Common myeloid progenitor, CD34-positive (primary cell): ENCODE data around the gene ITPK1.

Source experiments
- CTCF ChIA-PET: fragments of 350-600 bp; sonication (Branson Sonifier 250); formaldehyde crosslinking; loops from one replicate; lab custom pipeline; 2021; ENCODE audit warnings: antibody characterized with exemption; lab: Charles Lee
- POLR2A ChIA-PET: fragments of 350-600 bp; sonication (Branson Sonifier 250); formaldehyde crosslinking; loops from one replicate; lab custom pipeline; 2021; ENCODE audit warnings: antibody characterized with exemption; lab: Charles Lee
- DNase-seq, 3 donors: peaks; one replicate each; pipeline versions ENCODE4 v3.0.0 to v3.0.0-alpha.2; 2013
- H3K27ac ChIP-seq, 2 experiments: 1 replicate in 1 of 2; 2 replicates in 1 of 2; pipeline ENCODE4 v1.7.0; 2013; ENCODE audit warnings: inconsistent platforms in 2 of 2, low read length in 2 of 2, mild to moderate bottlenecking in 2 of 2, low read depth in 1 of 2, moderate library complexity in 1 of 2; ENCODE audit not compliant: severe bottlenecking in 2 of 2, insufficient read depth in 1 of 2, poor library complexity in 1 of 2
- H3K27me3 ChIP-seq, 5 experiments: replicated peaks in 2 of 5; 1 replicate in 3 of 5; 2 replicates in 2 of 5; pipeline versions ENCODE4 v1.6.1 to v1.7.0; 2013; ENCODE audit warnings: low read length in 4 of 5, mild to moderate bottlenecking in 2 of 5, moderate library complexity in 2 of 5, inconsistent platforms in 1 of 5; ENCODE audit not compliant: insufficient read depth in 5 of 5, control insufficient read depth in 4 of 5
- H3K36me3 ChIP-seq, 4 experiments: 1 replicate in 2 of 4; 2 replicates in 2 of 4; pipeline versions ENCODE4 v1.6.1 to v1.7.0; 2013; ENCODE audit warnings: low read length in 3 of 4, control low read depth in 1 of 4, mild to moderate bottlenecking in 1 of 4; ENCODE audit not compliant: control insufficient read depth in 4 of 4, insufficient read depth in 4 of 4
- H3K4me1 ChIP-seq, 4 experiments: 1 replicate in 3 of 4; 2 replicates in 1 of 4; pipeline versions ENCODE4 v1.6.1 to v1.7.1; 2013; ENCODE audit warnings: low read length in 3 of 4, mild to moderate bottlenecking in 3 of 4, control low read depth in 1 of 4, inconsistent platforms in 1 of 4, moderate library complexity in 1 of 4; ENCODE audit not compliant: control insufficient read depth in 4 of 4, insufficient read depth in 4 of 4; ENCODE audit errors: control extremely low read depth in 1 of 4
- H3K4me3 ChIP-seq, 7 experiments: 1 replicate in 4 of 7; 2 replicates in 3 of 7; pipeline versions ENCODE4 v1.5.1 to v1.7.0; 2013; ENCODE audit warnings: mild to moderate bottlenecking in 7 of 7, low read length in 6 of 7, moderate library complexity in 6 of 7, inconsistent platforms in 2 of 7, low read depth in 2 of 7, control low read depth in 1 of 7; ENCODE audit not compliant: insufficient read depth in 4 of 7, control insufficient read depth in 1 of 7; ENCODE audit errors: extremely low read depth in 1 of 7
- H3K9me3 ChIP-seq, 5 experiments: 1 replicate in 4 of 5; 2 replicates in 1 of 5; pipeline versions ENCODE4 v1.6.1 to v1.7.1; 2013; ENCODE audit warnings: low read length in 4 of 5, mild to moderate bottlenecking in 2 of 5, inconsistent platforms in 1 of 5, low read depth in 1 of 5, moderate library complexity in 1 of 5; ENCODE audit not compliant: control insufficient read depth in 4 of 5, insufficient read depth in 2 of 5; ENCODE audit errors: control extremely low read depth in 1 of 5
- WGBS: methylation state at CpG from one replicate; pipeline ENCODE4 v1.1.5; 2013; ENCODE audit not compliant: insufficient coverage; 5-methylcytosine and 5-hydroxymethylcytosine counted together

ITPK1 gene

GRCh38 chr14:93023802-93024434, 91.8 kb downstream of the ITPK1 start:
- Histone ChIP-seq H3K4me3 (no peak overlapping the region), H3K27me3 (no peaks in the 10 kb centered on the region), H3K4me1 (no peaks in the 10 kb centered on the region), H3K9me3 (no peaks in the 10 kb centered on the region), H3K27ac (no peak overlapping the region), H3K36me3 (peaks cover 0 to 6% (median 3%) of the 10 kb centered on the region in 4 experiments)
- POLR2A ChIA-PET = no interaction called here
- WGBS = 96% methylated on average over 9 of the region's 12 CpGs
- DNase-seq = no peak
- CTCF ChIA-PET = interaction anchor here (0.8 to 2.0 kb wide), 7 partner anchors 8 to 114 kb away, joined by 3 to 6 read pairs (median 5); no protein-coding TSS in a partner anchor

GRCh38 chr14:93023039-93023438, 92.7 kb downstream of the ITPK1 start:
- WGBS = 94% methylated on average over 5 of the region's 5 CpGs
- ChIA-PET POLR2A (no interaction called here), CTCF (interaction anchor here (0.8 to 2.0 kb wide), 6 partner anchors 8 to 115 kb away, joined by 3 to 6 read pairs (median 5); no protein-coding TSS in a partner anchor)
- no peak overlapping the region for H3K27ac ChIP-seq
- no peaks in the 10 kb centered on the region for H3K4me1 ChIP-seq
- H3K27me3 ChIP-seq = no peaks in the 10 kb centered on the region
- peaks cover 0 to 5% (median under 1%) of the 10 kb centered on the region in 4 experiments for H3K36me3 ChIP-seq
- no peak overlapping the region for H3K4me3 ChIP-seq
- DNase-seq = peak in 2 of 3 donors; percentile 36 to 46
- H3K9me3 ChIP-seq = no peaks in the 10 kb centered on the region

GRCh38 chr14:93019970-93020369, 95.8 kb downstream of the ITPK1 start:
- H3K4me1 ChIP-seq = no peaks in the 10 kb centered on the region
- peaks cover 0 to 15% (median 7%) of the 10 kb centered on the region in 4 experiments for H3K36me3 ChIP-seq
- WGBS = 98% methylated on average over 8 of the region's 8 CpGs
- ChIA-PET CTCF (interaction anchor here (1.3 to 1.4 kb wide), 2 partner anchors 13 to 94 kb away, joined by 3 to 4 read pairs; no protein-coding TSS in a partner anchor), POLR2A (no interaction called here)
- H3K27me3 ChIP-seq = no peaks in the 10 kb centered on the region
- H3K27ac ChIP-seq = no peak overlapping the region
- DNase-seq = no peak
- no peaks in the 10 kb centered on the region for H3K9me3 ChIP-seq
- no peak overlapping the region for H3K4me3 ChIP-seq

- H3K4me3 ChIP-seq = no peak overlapping the region
- no peaks in the 10 kb centered on the region for H3K27me3 ChIP-seq
- H3K27ac ChIP-seq = no peak overlapping the region
- H3K4me1 ChIP-seq = peaks cover 0 to 1% (median 0%) of the 10 kb centered on the region in 4 experiments
- peaks cover 0 to 17% (median 10%) of the 10 kb centered on the region in 4 experiments for H3K36me3 ChIP-seq
- H3K9me3 ChIP-seq = no peaks in the 10 kb centered on the region
- WGBS = 96% methylated on average over 13 of the region's 14 CpGs
- POLR2A ChIA-PET = no interaction called here
- DNase-seq = no peak
- CTCF ChIA-PET = interaction anchor here (1.4 kb wide), 2 partner anchors 13 to 94 kb away, joined by 3 to 4 read pairs; no protein-coding TSS in a partner anchor
These were observed 96.3 kb downstream of the ITPK1 start for GRCh38 chr14:93019367-93019843.

- no peaks in the 10 kb centered on the region for H3K9me3 ChIP-seq
- no peaks in the 10 kb centered on the region for H3K27me3 ChIP-seq
- H3K36me3 ChIP-seq = peaks cover 2 to 17% (median 10%) of the 10 kb centered on the region in 4 experiments
- POLR2A ChIA-PET = no interaction called here
- DNase-seq = no peak
- H3K4me1 ChIP-seq = peaks cover 0 to 12% (median 5%) of the 10 kb centered on the region in 4 experiments
- no peak overlapping the region for H3K27ac ChIP-seq
- CTCF ChIA-PET = interaction anchor here (1.4 kb wide), 1 partner anchor 95 kb away, joined by 3 read pairs; no protein-coding TSS in a partner anchor
- WGBS = 100% methylated on average over 6 of the region's 8 CpGs
- H3K4me3 ChIP-seq = no peak overlapping the region
These were observed 97.4 kb downstream of the ITPK1 start for GRCh38 chr14:93018366-93018765.

DNA sequence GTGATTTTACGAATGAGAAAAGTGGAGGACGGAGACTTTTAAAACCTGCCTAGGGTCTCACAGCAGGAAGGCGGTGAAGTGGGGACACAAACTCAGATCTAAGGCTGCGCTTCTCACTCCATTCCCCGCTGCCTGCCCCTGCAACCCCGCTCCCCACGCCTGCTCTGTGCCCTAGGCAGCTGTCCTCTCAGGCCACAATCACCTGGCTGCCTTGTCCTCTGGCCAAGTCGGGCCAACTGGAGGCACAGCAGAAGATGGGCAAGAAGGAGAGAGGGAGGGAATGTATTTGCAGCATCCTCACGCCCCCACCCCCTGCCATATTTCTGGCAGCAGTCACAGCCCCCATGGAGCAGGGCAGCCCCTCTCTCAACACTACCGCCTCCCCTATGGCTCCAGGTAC, 97.8 kb downstream of the ITPK1 start:
- Histone ChIP-seq H3K4me3 (no peak overlapping the region), H3K4me1 (peaks cover 0 to 16% (median 10%) of the 10 kb centered on the region in 4 experiments), H3K9me3 (no peaks in the 10 kb centered on the region), H3K27ac (no peak overlapping the region), H3K36me3 (peaks cover 2 to 17% (median 10%) of the 10 kb centered on the region in 4 experiments), H3K27me3 (no peaks in the 10 kb centered on the region)
- DNase-seq = no peak
- CTCF ChIA-PET = no interaction called here
- 94% methylated on average over 7 of the region's 10 CpGs for WGBS
- POLR2A ChIA-PET = no interaction called here

GRCh38 chr14:93017301-93017797, 98.4 kb downstream of the ITPK1 start:
- peaks cover 2 to 17% (median 10%) of the 10 kb centered on the region in 4 experiments for H3K36me3 ChIP-seq
- H3K9me3 ChIP-seq = no peaks in the 10 kb centered on the region
- POLR2A ChIA-PET = no interaction called here
- no peak overlapping the region for H3K27ac ChIP-seq
- H3K4me1 ChIP-seq = peaks cover 0 to 21% (median 10%) of the 10 kb centered on the region in 4 experiments
- no peak overlapping the region for H3K4me3 ChIP-seq
- 92% methylated on average over 12 of the region's 17 CpGs for WGBS
- no peak for DNase-seq
- CTCF ChIA-PET = no interaction called here
- no peaks in the 10 kb centered on the region for H3K27me3 ChIP-seq
